Upper lobe of left lung (tissue), 6 donors: ENCODE data around the gene C10orf53. TPM values are rescaled to one million over a fixed set of nuclear protein-coding genes. Genes with fewer than 3 reads are reported as not detected.

Source experiments
- ATAC-seq, 2 donors: fragments of 200-7000 bp; cut with Tn5 transposase; one replicate each; pipeline ENCODE4 v1.9.1; 2022; ENCODE audit warnings: mild to moderate bottlenecking in 2 of 2, moderate library complexity in 2 of 2; ENCODE audit not compliant: low FRiP score in 2 of 2
- DNase-seq, 2 donors: peaks; one replicate each; pipeline ENCODE4 v3.0.0-alpha.2; 2019 to 2020
- H3K27ac ChIP-seq, 4 donors: fragments of 200-600 bp; sonication (generic); one replicate each; pipeline ENCODE4 v1.5.1; 2016 to 2019
- H3K27me3 ChIP-seq, 4 donors: fragments of 200-600 bp; sonication (generic); one replicate each; pipeline ENCODE4 v1.5.1; 2017 to 2019
- H3K36me3 ChIP-seq, 4 donors: fragments of 200-600 bp; sonication (generic); one replicate each; pipeline ENCODE4 v1.5.1; 2016 to 2019
- H3K4me1 ChIP-seq, 4 donors: fragments of 200-600 bp; sonication (generic); one replicate each; pipeline ENCODE4 v1.5.1; 2018 to 2019
- H3K4me3 ChIP-seq, 4 donors: fragments of 200-600 bp; sonication (generic); one replicate each; pipeline ENCODE4 v1.5.1; 2017 to 2019; ENCODE audit warnings: mild to moderate bottlenecking in 2 of 4, moderate library complexity in 1 of 4
- H3K9me3 ChIP-seq, 4 donors: fragments of 200-600 bp; sonication (generic); one replicate each; pipeline ENCODE4 v1.5.1; 2018 to 2019
- EP300 ChIP-seq, 4 donors: sonication (generic); formaldehyde crosslinking; IDR thresholded peaks; one replicate each; pipeline ENCODE4 v1.5.1; 2017; ENCODE audit warnings: antibody characterized with exemption in 4 of 4, control low read depth in 2 of 4
- POLR2A ChIP-seq, 4 donors: fragments of 450-650 bp; IDR thresholded peaks; one replicate each; pipeline ENCODE4 v1.5.1; 2016 to 2017; ENCODE audit warnings: antibody characterized with exemption in 4 of 4, mild to moderate bottlenecking in 2 of 4
- POLR2AphosphoS5 ChIP-seq, 2 donors: sonication (generic); formaldehyde crosslinking; IDR thresholded peaks; one replicate each; pipeline ENCODE4 v1.5.1; 2017; ENCODE audit warnings: antibody characterized with exemption in 2 of 2
- WGBS, 2 donors: methylation state at CpG; one replicate each; pipeline ENCODE4 v1.1.5; 2017 to 2018; 5-methylcytosine and 5-hydroxymethylcytosine counted together
- total RNA-seq, 6 donors: library from RNA; depleted of rRNA in 4 of 6; stranded (reverse); fragments of >200 nt in 4 of 6; gene quantifications; one replicate each; pipeline versions ENCODE4 v1.1.0 to v1.2.1, GENCODE V29; 2016 to 2021
- TF ChIP-seq, protein P1 (sequence below), 6 experiments: fragments of 450-650 bp in 4 of 6; fragments of 200-600 bp in 2 of 6; sonication (generic) in 2 of 6; IDR thresholded peaks; one replicate each; pipeline ENCODE4 v1.5.1; 2016 to 2019; ENCODE audit warnings: antibody characterized with exemption in 6 of 6
- donor health status: DM: no; HTN: no; CAD: no; lungs with moderate emphysema.
- donor health status: DM: no; HTN: yes; CAD: no; lungs with severe emphysema.

The C10orf53 gene, protein sequence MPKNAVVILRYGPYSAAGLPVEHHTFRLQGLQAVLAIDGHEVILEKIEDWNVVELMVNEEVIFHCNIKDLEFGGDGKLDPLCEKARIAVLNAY
- not detected for total RNA-seq

GRCh38 chr10:49679480-49679893, at the start of gene C10orf53:
TSS of gene C10orf53 (plus strand) at chr10:49679651. CDS start at chr10:49679698, 47 bp downstream.
- DNase-seq = peak in 1 of 2 donors; percentile 87
- H3K36me3 ChIP-seq = no peaks in the 10 kb centered on the region
- H3K4me3 ChIP-seq = no peak within 1 kb of the TSS

GRCh38 chr10:49631975-49632374, 47.5 kb upstream of the C10orf53 start:
- Histone ChIP-seq H3K9me3 (no peaks in the 10 kb centered on the region), H3K27ac (no peak overlapping the region), H3K4me1 (no peaks in the 10 kb centered on the region), H3K4me3 (no peak overlapping the region), H3K36me3 (no peaks in the 10 kb centered on the region), H3K27me3 (no peaks in the 10 kb centered on the region)
- ATAC-seq (peak; percentile 3 to 8), DNase-seq (no peak)
- WGBS, 2 donors = 91 to 96% methylated on average over 6 of the region's 6 CpGs
- TF ChIP-seq, protein P1, sequence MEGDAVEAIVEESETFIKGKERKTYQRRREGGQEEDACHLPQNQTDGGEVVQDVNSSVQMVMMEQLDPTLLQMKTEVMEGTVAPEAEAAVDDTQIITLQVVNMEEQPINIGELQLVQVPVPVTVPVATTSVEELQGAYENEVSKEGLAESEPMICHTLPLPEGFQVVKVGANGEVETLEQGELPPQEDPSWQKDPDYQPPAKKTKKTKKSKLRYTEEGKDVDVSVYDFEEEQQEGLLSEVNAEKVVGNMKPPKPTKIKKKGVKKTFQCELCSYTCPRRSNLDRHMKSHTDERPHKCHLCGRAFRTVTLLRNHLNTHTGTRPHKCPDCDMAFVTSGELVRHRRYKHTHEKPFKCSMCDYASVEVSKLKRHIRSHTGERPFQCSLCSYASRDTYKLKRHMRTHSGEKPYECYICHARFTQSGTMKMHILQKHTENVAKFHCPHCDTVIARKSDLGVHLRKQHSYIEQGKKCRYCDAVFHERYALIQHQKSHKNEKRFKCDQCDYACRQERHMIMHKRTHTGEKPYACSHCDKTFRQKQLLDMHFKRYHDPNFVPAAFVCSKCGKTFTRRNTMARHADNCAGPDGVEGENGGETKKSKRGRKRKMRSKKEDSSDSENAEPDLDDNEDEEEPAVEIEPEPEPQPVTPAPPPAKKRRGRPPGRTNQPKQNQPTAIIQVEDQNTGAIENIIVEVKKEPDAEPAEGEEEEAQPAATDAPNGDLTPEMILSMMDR (IDR thresholded peaks at IDR 0.05) = no peak
- TF ChIP-seq EP300 (IDR thresholded peaks at IDR 0.05) (no peak), POLR2A (IDR thresholded peaks at IDR 0.05) (no peak), POLR2AphosphoS5 (IDR thresholded peaks at IDR 0.05) (no peak)

More at GRCh38 chr10:49679480-49679893, at the start of gene C10orf53:
- TF ChIP-seq, protein P1 (IDR thresholded peaks at IDR 0.05) = no peak
- TF ChIP-seq POLR2A (IDR thresholded peaks at IDR 0.05) = no peak
- no peak for TF ChIP-seq POLR2AphosphoS5 (IDR thresholded peaks at IDR 0.05)
- no peak for TF ChIP-seq EP300 (IDR thresholded peaks at IDR 0.05)
- Histone ChIP-seq H3K27ac (no peak within 1 kb of the TSS), H3K9me3 (peaks cover 0 to 3% (median 0%) of the 10 kb centered on the region in 4 donors), H3K27me3 (peaks cover 0 to 11% (median 2%) of the 10 kb centered on the region in 4 donors), H3K4me1 (peaks cover 0 to 7% (median 0%) of the 10 kb centered on the region in 4 donors)
- ATAC-seq = peak; percentile 26 to 63
- WGBS, 2 donors = 13 to 60% methylated on average over 1 to 32 of the region's 36 CpGs

DNA sequence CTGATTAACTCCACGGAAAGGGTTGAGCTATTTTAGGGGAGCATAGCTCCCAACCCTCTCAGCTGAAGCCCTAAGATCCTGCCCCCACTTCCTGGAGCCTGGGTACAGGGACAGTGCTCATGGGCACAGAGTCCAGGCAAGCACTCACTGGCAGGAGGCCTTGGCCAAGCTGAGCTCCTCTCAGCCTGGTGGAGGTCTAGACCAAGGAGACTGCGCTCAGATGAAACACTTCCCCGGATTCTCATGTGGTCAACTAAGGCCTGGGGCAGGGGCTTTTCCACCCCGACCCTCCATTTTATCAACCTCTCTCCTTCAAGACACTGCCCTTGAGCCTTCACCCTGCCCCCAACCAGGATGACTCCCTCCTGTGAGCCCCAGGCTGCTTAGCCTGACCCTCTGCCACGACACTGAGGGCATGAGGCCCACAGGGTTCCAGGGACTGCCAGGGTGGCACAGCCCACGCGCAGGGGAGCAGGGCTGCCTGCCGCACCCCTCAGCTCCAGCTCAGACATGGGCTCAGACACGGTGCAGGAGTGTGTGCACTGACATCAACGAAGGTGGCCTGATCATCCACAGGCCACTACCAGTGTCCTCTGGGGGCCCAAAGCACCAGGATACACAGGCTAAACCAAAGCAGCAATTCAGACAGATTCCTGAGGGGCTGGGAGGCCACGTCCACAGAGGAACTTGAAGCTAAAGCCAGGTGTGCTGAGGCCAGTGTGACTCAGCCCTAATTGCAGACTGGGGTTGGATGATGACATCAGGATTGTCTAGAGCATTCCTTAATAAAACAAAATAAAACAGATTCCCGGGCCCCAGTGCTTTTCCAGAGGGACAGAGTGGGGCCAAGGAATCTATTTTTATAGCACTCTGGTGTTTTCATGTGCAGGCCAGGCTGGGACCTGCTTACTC, 46.8 kb upstream of the C10orf53 start:
- Histone ChIP-seq H3K36me3 (no peaks in the 10 kb centered on the region), H3K27ac (no peak overlapping the region), H3K9me3 (no peaks in the 10 kb centered on the region), H3K4me3 (no peak overlapping the region), H3K4me1 (no peaks in the 10 kb centered on the region), H3K27me3 (no peaks in the 10 kb centered on the region)
- ATAC-seq = peak; percentile 4 to 11
- no peak for DNase-seq
- no peak for TF ChIP-seq EP300 (IDR thresholded peaks at IDR 0.05)
- no peak for TF ChIP-seq POLR2AphosphoS5 (IDR thresholded peaks at IDR 0.05)
- TF ChIP-seq, protein P1 (IDR thresholded peaks at IDR 0.05) = no peak
- TF ChIP-seq POLR2A (IDR thresholded peaks at IDR 0.05) = no peak
- WGBS, 2 donors = 56 to 66% methylated on average over 7 to 12 of the region's 12 CpGs

- TF ChIP-seq, protein P1 (IDR thresholded peaks at IDR 0.05) = no peak
- Histone ChIP-seq H3K9me3 (no peaks in the 10 kb centered on the region), H3K27me3 (no peaks in the 10 kb centered on the region), H3K36me3 (no peaks in the 10 kb centered on the region), H3K4me1 (no peaks in the 10 kb centered on the region), H3K4me3 (no peak overlapping the region), H3K27ac (no peak overlapping the region)
- WGBS, 2 donors = 45 to 59% methylated on average over 6 to 13 of the region's 13 CpGs
- no peak for DNase-seq
- peak in 1 of 2 donors; percentile 27 for ATAC-seq
Observed at GRCh38 chr10:49633327-49634068, 46.0 kb upstream of the C10orf53 start.
